HUDEP-2 (cell line): Measurements from ENCODE around the gene TPR.

Source experiments
- DNase-seq, 76 experiments: peaks; one replicate each; lab custom pipeline; 2025; ENCODE audit not compliant: unreplicated experiment in 76 of 76; lab: John Stamatoyannopoulos, UW

The TPR gene

GRCh38 chr1:186292875-186293274 lies 82.2 kb downstream of the TPR start:
- no peak for DNase-seq

- DNase-seq, result no peak
Observed at GRCh38 chr1:186291271-186291670, 83.8 kb downstream of the TPR start.

GRCh38 chr1:186289943-186290545 lies 85.0 kb downstream of the TPR start:
- DNase-seq, result no peak

- no peak for DNase-seq
Observed at GRCh38 chr1:186286615-186287315, 88.3 kb downstream of the TPR start.

GRCh38 chr1:186283374-186283773 lies 91.7 kb downstream of the TPR start:
- no peak for DNase-seq

- DNase-seq, result no peak
Observed at GRCh38 chr1:186282466-186282865, 92.6 kb downstream of the TPR start.

GRCh38 chr1:186275822-186276221 lies 99.2 kb downstream of the TPR start:
- DNase-seq, result no peak

GRCh38 chr1:186272486-186272885 lies 102.6 kb downstream of the TPR start:
- no peak for DNase-seq

GRCh38 chr1:186271032-186271431 lies 104.0 kb downstream of the TPR start:
- no peak for DNase-seq
